ENCODE measurements around the gene KDM4B. TPM values are rescaled to one million over a fixed set of nuclear protein-coding genes. Genes with fewer than 3 reads are reported as not detected.
"Not testable (repeated sequence)": the region's sequence is repeated elsewhere in the genome, so short reads cannot be mapped to it uniquely, and the experiment has no call there.

KDM4B gene
- 13.4 and 16.4 TPM in 2 replicates for total RNA-seq (2014; rRNA removed; shearing (Covaris generic))

DNA sequence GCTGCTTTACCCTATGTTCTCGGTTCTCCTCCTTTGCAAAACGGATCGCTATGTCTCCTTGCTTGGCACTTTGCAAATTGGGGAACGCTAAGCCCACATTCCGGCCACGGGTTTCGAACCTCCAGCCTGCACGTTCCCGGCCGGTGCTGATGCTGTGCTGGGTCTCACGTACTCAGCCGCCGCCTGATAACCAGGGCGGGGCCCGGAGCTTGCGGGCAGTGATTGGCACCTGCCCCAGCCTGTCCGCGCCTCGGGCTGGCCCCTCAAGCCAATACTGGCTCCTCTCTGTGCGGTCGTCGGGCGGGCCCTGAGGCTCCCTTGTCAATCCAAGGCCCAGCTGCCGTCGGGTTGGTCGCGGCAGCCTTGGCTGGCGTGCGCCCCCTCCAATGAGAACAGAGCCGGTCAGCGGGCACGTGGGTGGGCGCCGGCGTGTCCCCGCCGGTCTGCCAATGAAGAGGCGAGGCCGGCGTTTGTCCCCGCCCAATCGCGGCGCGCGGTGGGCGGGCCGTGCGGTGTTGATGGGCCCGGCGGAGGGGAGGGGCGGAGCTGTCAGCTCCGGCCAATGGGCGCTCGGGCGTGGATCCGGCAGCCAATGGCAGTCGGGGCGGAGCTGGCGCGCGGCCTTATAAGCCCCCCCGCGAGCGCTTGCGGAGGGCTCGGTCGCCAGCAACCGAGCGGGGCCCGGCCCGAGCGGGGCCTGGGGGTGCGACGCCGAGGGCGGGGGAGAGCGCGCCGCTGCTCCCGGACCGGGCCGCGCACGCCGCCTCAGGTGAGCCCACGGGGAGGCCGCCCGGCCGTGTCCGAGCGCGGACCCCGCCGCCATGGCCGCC is at the start of gene KDM4B:
Gene KDM4B, plus strand, starts transcription at position 652 of the 830 bp plus-strand sequence. CDS start 63,778 bp downstream, outside the sequence.
- peak; percentile 98 for DNase-seq (ENCODE audit: low spot score)

DNA sequence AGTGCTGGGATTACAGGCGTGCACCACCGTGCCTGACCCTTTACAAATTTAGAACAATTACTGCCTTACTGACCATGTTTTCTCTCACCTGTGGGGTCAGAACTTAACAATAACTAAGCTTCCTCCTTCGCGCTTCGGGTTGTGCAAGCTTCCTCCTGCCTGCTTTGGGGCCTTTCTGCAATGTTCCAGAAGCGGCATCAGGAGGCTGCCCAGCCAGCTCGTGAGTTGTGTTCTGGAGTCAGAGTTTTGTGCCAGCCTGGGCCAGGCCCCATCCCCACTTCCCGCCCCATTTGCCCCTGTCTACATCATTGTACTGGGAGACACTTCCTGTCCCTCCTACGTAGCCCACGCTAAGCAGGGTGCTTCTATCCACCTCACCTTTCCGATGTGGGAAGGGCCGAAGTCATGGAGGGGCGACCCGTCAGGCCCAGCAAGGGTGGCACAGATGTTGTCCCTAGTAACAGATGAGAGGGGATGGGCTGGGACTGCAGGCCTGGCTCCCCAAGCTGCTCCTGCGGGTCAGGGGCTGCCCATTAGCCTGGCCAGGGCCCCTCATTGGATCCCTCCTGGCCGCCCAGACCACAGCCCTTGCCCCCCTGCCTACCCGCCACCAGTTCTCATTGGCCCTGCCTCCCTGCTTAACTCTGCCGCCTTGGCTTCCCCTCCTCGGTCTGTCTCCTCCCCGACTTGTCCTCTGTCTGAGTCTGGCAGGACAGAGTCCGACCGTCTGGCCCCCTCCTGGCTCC is 46.2 kb upstream of the KDM4B start:
- no peak for DNase-seq (ENCODE audit: low spot score)

DNA sequence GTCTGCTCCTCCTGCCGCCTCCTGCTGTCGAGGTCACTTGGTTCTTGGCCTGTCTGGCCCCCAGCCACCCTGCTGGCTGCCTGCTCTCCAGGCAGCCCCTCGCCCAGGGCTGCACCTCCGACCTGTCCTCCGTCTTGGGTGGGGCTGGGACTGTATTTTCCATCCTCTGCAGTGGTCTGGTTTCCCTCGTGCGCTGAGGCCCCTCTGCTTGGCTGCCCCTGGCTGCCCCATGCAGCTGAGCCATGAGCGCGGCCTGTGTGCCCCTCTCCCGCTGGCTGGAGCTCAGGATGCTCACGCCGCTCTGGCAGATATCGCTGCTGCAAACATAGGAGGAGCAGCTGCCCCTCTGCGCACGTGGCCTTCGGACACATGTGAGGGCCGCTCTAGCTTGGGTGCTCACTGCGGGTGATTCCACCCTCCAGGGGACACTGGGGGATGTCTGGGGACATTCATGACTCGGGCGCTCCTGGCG is 45.6 kb upstream of the KDM4B start:
- no peak for DNase-seq (ENCODE audit: low spot score)

DNA sequence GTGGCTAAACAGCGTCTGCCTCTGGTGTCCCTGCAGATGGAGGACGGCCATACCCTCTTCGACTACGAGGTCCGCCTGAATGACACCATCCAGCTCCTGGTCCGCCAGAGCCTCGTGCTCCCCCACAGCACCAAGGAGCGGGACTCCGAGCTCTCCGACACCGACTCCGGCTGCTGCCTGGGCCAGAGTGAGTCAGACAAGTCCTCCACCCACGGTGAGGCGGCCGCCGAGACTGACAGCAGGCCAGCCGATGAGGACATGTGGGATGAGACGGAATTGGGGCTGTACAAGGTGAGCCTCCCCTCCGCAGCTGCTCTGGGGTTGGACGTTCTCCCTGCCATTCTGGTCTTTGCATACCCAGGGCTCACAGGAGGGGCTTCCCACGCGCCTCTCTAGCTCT is 39.7 kb upstream of the KDM4B start:
- peak; percentile 68 for DNase-seq (ENCODE audit: low spot score)

DNA sequence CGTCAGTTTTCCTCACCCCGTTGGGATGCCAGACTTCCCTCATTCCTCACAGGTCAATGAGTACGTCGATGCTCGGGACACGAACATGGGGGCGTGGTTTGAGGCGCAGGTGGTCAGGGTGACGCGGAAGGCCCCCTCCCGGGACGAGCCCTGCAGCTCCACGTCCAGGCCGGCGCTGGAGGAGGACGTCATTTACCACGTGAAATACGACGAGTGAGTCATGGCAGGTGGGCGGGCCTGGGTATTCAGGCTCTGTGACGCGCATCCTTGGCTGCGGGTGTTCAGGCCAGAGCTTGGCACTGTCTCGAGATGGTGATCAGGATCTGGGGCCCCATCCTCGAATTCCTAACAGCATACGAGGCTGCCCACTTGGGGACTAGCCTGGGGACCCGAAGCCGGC is 38.2 kb upstream of the KDM4B start:
- DNase-seq (ENCODE audit: low spot score), result peak; percentile 96

DNA sequence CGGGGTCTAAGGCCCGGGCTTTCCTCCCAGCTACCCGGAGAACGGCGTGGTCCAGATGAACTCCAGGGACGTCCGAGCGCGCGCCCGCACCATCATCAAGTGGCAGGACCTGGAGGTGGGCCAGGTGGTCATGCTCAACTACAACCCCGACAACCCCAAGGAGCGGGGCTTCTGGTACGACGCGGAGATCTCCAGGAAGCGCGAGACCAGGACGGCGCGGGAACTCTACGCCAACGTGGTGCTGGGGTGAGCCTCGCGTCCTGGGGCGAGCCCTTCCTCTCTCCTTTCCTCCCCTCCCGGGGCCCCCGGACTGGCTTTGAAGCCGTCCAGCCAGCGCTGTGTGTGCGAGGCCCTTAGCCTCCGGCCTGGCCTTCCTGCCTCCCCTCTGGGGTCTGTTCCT is 36.2 kb upstream of the KDM4B start:
- no peak for DNase-seq (ENCODE audit: low spot score)

DNA sequence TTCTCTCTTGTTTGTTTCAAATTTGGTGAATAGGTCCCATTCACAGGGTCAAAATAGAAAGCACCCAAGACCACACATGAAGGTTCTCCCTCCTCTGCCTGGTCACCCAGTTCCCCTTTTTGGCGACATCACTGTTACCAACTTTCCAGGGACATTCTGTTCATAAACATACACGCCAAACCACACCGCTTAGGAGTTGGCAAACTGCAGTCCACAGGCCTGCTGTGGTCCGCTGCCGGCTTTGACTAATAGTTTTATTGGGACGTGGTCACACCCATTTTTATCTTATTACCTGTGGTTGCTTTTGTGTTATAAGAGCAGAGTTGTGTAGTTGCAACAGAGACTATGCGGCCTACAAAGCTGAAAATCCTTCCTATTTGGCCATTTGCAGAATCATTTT is 35.4 kb upstream of the KDM4B start:
- DNase-seq (ENCODE audit: low spot score), result peak; percentile 25

DNA sequence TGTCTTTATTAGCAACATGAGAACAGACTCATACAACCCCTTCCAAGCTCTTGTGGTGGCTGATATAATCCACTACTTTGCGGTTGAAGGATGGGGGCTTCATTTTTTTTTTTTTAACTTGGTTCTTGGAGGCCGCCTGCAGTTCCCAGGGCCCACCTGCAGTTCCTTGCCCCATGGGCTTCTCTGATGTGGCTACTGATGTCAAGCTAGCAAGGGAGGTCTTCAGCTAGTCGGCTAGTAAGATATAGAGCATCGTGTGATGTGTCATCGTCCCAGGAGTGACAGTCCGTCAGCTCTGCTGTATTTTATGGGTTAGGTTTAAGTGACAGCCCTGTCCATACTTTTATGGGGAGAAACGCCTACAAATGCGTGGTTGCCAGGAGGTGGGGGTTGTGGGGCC is 33.5 kb upstream of the KDM4B start:
- DNase-seq (ENCODE audit: low spot score), result no peak

DNA sequence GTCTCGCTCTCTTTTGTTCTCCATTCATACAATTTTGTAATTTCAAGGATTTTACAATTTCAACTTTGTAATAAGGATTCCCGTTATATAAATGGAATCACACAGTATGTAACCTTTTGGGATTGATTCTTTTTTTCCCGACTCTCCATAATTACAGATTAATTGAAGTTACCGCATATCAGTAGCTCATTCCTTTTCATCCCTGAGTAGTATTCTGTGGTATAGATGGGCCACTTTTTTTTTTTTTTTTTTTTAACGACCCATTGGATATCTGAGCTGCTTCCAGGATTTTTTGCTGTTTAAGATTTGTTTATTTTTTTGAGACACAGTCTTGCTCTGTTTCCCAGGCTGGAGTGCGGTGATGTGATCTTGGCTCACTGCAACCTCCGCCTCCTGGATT is 31.9 kb upstream of the KDM4B start:
- DNase-seq (ENCODE audit: low spot score), result no peak

DNA sequence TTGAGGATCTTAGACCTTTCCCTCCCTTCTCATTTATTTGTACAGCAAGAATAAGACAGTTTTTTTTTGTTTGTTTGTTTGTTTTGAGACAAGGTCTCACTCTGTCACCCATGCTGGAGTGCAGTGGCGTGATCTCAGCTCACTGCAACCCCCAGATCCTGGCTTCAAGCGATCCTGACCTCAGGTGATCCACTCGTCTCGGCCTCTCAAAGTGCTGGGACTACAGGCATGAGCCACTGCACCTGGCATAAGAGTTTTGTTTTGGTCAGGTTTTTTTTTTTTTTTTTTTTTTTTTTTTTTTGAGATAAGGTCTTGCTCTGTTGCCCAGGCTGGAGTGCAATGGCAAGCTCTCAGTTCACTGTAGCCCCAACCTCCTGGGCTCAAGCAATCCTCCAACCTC is 30.5 kb upstream of the KDM4B start:
- not testable (repeated sequence) for DNase-seq (ENCODE audit: low spot score)

DNA sequence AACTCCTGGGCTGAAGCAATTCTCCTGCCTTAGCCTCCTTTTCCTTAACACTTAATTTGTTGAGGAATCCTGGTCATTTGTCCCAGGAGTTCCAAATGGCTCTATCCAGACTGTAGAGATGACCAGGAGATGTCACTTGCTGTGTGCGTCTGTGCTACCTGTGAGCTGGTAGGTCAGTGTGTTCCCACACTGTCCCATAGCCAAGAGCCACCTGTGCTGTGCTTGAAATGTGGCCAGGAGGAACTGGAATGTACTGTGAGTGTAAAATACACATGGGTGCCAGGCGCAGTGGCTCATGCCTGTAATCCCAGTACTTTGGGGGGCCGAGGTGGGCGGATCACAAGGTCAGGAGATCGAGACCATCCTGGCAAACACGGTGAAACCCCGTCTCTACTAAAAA is 29.4 kb upstream of the KDM4B start:
- DNase-seq (ENCODE audit: low spot score), result no peak

DNA sequence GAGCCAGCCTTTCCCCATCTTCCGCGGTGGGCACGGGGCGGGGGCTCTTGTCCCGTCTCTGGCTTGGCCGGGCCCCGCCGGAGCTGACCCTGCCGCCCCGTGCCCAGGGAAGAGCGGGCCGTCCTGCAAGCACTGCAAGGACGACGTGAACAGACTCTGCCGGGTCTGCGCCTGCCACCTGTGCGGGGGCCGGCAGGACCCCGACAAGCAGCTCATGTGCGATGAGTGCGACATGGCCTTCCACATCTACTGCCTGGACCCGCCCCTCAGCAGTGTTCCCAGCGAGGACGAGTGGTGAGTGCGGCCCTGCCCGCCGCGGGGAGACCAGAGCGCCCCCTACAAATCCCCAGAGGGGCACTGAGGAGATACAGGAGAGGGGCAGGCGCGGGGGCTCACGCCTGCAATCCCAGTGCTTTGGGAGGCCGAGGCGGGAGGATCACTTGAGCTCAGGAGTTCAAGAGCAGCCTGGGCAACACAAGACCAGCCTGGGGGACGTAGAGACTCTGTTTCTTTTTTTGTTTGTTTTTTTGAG is 27.2 kb upstream of the KDM4B start:
- DNase-seq (ENCODE audit: low spot score), result not testable (repeated sequence)

DNA sequence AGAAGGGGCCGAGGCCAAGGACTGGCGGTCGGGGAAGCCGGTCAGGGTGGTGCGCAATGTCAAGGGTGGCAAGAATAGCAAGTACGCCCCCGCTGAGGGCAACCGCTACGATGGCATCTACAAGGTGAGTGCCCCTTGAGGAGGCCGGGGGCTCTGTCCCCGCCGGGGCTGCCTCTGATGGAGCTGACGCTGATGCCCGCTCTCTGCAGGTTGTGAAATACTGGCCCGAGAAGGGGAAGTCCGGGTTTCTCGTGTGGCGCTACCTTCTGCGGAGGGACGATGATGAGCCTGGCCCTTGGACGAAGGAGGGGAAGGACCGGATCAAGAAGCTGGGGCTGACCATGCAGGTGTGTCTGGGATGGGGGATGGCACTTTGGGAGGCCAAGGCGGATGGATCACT is 18.3 kb upstream of the KDM4B start:
- not testable (repeated sequence) for DNase-seq (ENCODE audit: low spot score)

DNA sequence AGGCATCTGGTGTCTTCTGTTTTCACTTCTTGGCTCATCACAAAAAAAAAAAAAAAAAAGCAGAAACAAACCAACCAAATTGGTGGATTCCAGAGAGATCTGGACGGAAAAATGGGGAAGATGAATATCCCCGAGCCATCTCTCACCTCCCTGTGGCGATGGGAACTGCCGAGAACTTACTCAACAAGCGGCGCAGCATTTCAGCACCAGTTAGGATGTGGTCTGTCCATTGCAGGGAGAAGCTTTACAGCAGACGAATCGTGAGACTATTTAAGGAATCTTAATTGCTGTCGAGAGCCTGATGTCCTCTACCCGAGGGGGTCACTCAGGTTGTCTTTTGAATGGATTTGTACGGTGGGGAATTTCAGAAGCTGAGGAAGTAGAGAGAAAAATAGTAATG is 17.3 kb upstream of the KDM4B start:
- DNase-seq (ENCODE audit: low spot score), result no peak

DNA sequence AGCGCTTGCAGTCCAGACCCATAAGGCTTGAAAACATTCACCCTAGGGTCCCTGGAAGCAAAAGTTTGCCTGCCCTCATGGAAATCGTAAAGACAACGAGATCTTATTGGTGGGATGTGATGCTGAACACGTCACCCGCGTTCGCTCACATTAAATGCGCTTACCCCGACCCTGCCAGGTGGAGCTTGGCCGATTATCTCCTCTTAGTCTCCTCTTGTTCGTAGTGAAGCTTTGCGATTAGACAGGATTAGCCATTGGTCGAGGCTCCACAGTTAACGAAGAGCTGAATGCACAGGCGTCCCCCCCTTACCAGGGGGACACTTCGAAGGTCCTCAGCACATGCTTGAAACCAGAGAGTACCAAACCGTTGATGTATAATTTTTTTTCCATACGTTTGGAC is 16.0 kb upstream of the KDM4B start:
- DNase-seq (ENCODE audit: low spot score), result no peak

DNA sequence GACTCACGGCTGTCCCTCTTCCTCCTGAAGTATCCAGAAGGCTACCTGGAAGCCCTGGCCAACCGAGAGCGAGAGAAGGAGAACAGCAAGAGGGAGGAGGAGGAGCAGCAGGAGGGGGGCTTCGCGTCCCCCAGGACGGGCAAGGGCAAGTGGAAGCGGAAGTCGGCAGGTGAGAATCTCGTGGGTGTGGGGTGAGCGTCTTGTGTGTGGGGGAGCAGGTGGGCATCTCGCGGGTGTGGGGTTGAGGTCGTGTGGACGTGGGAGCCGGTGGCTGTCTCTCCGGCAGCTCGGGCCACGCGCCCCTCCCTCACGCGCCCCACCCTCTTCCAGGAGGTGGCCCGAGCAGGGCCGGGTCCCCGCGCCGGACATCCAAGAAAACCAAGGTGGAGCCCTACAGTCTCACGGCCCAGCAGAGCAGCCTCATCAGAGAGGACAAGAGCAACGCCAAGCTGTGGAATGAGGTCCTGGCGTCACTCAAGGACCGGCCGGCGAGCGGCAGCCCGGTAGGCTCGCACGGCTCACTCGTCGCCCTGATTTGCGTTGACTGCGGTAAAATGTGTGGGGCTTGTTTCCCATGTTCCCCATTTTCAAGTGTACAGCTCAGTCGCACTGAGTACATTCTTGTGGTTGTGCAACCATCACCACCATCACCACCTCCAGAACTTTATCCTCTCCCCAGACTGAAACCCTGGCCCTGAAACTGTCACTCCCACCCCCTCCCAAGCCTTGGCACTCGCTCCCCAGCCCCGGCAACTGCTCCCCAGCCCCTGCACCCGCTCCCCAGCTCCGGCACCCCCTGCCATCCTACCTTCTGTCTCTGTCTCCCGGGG is 14.4 kb upstream of the KDM4B start:
- DNase-seq (ENCODE audit: low spot score), result not testable (repeated sequence)

DNA sequence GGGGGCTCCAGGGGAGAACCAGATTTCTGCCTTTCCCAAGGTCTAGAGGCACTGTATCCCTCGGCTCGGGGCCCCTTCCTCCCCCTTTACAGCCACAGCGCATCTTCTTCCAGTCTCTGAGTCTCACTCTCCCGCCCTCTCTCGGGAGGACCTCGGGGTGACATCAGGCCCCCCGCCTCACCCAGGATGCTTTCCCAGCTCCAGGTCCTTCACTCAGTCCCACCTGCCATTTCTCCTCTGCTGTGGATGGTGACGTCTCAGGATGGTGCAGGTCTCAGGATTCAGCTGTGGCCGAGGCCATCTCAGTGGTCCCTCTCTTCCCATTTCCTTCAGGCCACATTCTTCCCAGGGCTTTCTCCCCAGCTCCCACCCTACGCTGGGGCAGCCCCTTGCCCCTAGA is 13.6 kb upstream of the KDM4B start:
- DNase-seq (ENCODE audit: low spot score), result no peak

DNA sequence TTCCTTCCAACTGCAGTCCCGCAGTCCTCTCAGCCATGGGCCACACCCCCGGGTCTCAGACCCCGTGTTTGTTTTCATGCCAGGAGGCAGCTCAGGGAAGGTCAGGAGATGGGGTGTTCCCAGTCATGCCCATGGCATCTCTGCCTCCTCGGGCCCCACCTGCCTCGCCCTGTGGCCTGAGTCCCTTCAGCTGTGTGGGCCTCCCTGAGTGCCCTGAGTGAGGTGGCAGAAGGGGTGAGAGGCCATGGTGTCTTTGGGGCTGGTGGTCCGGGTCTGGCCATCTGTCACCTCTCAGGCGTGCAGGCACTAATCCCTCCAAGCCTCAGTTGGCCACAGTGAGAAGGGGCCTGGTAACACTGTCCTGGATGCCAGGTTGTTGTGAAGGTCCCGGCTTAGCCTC is 10.9 kb upstream of the KDM4B start:
- no peak for DNase-seq (ENCODE audit: low spot score)

DNA sequence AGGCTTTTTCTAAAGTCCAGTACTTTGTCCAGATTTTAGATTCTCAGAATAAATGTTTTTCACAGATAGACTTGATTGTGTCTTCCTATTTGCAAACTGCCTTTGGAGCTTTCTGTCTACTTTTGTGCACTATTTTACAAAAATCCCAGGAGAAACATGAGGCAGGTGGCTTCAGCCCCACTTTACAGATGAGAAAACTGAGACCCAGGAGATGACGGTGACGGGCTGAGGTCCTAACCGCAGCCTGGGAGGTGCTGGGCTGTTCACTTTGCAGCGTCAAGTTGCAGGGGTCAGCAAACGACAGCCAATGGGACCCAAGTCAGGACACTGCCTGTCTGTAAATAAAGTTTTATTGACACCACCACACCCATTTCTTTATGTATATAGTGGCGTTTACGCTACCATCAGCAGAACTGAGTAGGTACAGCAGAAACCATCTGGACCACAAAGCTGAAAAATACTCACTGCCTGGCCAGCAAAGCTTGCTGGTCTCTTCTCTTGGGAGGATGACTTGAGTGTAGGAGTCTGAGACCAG is 6.8 kb upstream of the KDM4B start:
- DNase-seq (ENCODE audit: low spot score), result no peak

DNA sequence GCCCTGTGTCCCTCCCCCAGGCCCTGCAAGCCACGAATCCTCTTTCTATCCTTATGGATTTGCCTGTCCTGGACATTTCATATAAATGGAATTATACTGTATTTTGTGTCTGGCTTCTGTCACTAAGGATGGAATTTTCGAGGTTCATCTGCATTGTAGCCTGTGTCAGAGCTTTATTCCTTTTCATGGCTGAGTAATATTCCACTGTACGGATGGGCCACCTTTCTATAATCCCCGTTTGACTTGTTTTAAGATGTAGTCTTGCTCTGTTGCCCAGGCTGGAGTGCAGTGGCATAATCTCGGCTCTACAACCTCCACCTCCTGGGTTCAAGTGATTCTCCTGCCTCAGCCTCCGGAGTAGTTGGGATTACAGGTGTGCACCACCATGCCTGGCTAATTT is 3.9 kb upstream of the KDM4B start:
- DNase-seq (ENCODE audit: low spot score), result no peak

DNA sequence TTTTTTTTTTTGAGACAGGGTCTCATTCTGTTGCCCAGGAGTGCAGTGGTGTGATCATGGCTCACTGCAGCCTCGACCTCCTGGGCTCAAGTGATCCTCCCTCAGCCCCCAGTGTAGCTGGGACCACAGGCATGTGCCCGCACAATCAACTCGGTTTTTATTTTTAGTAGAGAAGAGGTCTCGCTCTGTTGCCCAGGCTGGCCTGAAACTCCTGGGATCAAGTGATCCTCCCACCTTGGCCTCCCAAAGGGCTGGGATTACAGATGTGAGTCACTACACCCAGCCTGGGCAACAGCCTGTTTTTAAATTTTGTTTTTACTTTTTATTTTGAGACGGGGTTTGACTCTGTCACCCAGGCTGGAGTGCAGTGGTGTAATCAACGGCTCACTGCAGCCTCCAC is 2.3 kb upstream of the KDM4B start:
- DNase-seq (ENCODE audit: low spot score), result no peak
